ENCODE measurements around the gene GPR62. TPM values are rescaled to one million over a fixed set of nuclear protein-coding genes. Genes with fewer than 3 reads are reported as not detected.

Gene GPR62
- total RNA-seq, 2 experiments from 2014 or later = not detected

GRCh38 chr3:52005571-52005986 is 50.4 kb downstream of the GPR62 start:
- Mint-ChIP-seq H3K4me1 (ENCODE audit: low read depth) (peaks cover 9% of the 10 kb centered on the region), H3K4me3 (no peak overlapping the region), H3K27me3 (ENCODE audit: low read depth) (no peaks in the 10 kb centered on the region), H3K27ac (no peak overlapping the region), H3K9me3 (no peaks in the 10 kb centered on the region), H3K36me3 (ENCODE audit: low read depth) (no peaks in the 10 kb centered on the region)
- intact Hi-C loops (cut with micrococcal nuclease) = loop anchor here (1.0 kb wide), 1 partner anchor 118 kb away; no protein-coding TSS in a partner anchor
- no peak for DNase-seq
- CTCF ChIA-PET = interaction anchor here (0.6 to 6.1 kb wide), 6 partner anchors 47 to 480 kb away, joined by 3 to 77 read pairs (median 4); no protein-coding TSS in a partner anchor

GRCh38 chr3:52006017-52006819 is 51.0 kb downstream of the GPR62 start:
- Mint-ChIP-seq H3K36me3 (ENCODE audit: low read depth) (no peaks in the 10 kb centered on the region), H3K4me3 (no peak overlapping the region), H3K9me3 (no peaks in the 10 kb centered on the region), H3K27ac (no peak overlapping the region), H3K27me3 (ENCODE audit: low read depth) (no peaks in the 10 kb centered on the region), H3K4me1 (ENCODE audit: low read depth) (peaks cover 9% of the 10 kb centered on the region)
- DNase-seq = no peak
- CTCF ChIA-PET = interaction anchor here (0.6 to 6.1 kb wide), 5 partner anchors 47 to 480 kb away, joined by 3 to 77 read pairs (median 3); no protein-coding TSS in a partner anchor
- intact Hi-C loops (cut with micrococcal nuclease) = no loop called here

GRCh38 chr3:52006820-52007133 is 51.6 kb downstream of the GPR62 start:
- no peaks in the 10 kb centered on the region for H3K9me3 Mint-ChIP-seq
- intact Hi-C loops (cut with micrococcal nuclease) = no loop called here
- no peaks in the 10 kb centered on the region for H3K27me3 Mint-ChIP-seq (ENCODE audit: low read depth)
- CTCF ChIA-PET = no interaction called here
- no peak overlapping the region for H3K4me3 Mint-ChIP-seq
- H3K36me3 Mint-ChIP-seq (ENCODE audit: low read depth) = no peaks in the 10 kb centered on the region
- H3K4me1 Mint-ChIP-seq (ENCODE audit: low read depth) = peaks cover 9% of the 10 kb centered on the region
- H3K27ac Mint-ChIP-seq = no peak overlapping the region
- DNase-seq = no peak

Other genes starting within 250 kb of the GPR62 start
- gene GRM2, start 248.3 kb upstream of the GPR62 start, total RNA-seq = under 1 TPM in 1 of 2 experiments, not detected in 1; 0.07 TPM
- not detected for gene IQCF6, start 176.1 kb upstream of the GPR62 start, total RNA-seq
- not detected for gene IQCF2, start 93.8 kb upstream of the GPR62 start, total RNA-seq
- not detected for gene IQCF5, start 79.8 kb upstream of the GPR62 start, total RNA-seq
- not detected for gene IQCF1, start 52.0 kb upstream of the GPR62 start, total RNA-seq
- gene RRP9, start 13.5 kb upstream of the GPR62 start, total RNA-seq = 10 to 100 TPM; 24.6 to 25.0 TPM
- gene PARP3, start 13.0 kb upstream of the GPR62 start, total RNA-seq = 10 to 100 TPM in 1 of 2 experiments, 1 to 10 TPM in 1; 10.0 to 11.1 TPM
- gene PCBP4, start 12.1 kb downstream of the GPR62 start, total RNA-seq = 1 to 10 TPM; 8.9 to 9.1 TPM
- gene ABHD14B, start 18.7 kb downstream of the GPR62 start, total RNA-seq = 10 to 100 TPM; 81.8 to 85.8 TPM
- gene ABHD14A, start 19.7 kb downstream of the GPR62 start, total RNA-seq = 1 to 10 TPM; 5.4 to 5.7 TPM
- gene ACY1, start 28.2 kb downstream of the GPR62 start, total RNA-seq = 10 to 100 TPM; 62.1 to 68.9 TPM
- 1,000 to 10,000 TPM; 1,927 to 1,957 TPM for gene RPL29, start 40.5 kb downstream of the GPR62 start, total RNA-seq
- gene DUSP7, start 101.2 kb downstream of the GPR62 start, total RNA-seq = 1 to 10 TPM; 8.2 to 9.1 TPM
- 10 to 100 TPM; 32.3 to 32.7 TPM for gene POC1A, start 199.0 kb downstream of the GPR62 start, total RNA-seq
- 10 to 100 TPM; 35.7 to 37.8 TPM for gene ALAS1, start 242.8 kb downstream of the GPR62 start, total RNA-seq